Stomach (tissue), 4 donors: ENCODE results near the gene CHST6.

Experiments used
- EP300 ChIP-seq: sonication (generic); formaldehyde crosslinking; IDR thresholded peaks from one replicate; pipeline ENCODE4 v1.6.1; 2017; ENCODE audit warnings: antibody characterized with exemption
- POLR2A ChIP-seq, 4 donors: fragments of 450-650 bp; IDR thresholded peaks; one replicate each; pipeline ENCODE4 v1.6.1; 2016; ENCODE audit warnings: antibody characterized with exemption in 4 of 4, control low read depth in 2 of 4, mild to moderate bottlenecking in 1 of 4, moderate library complexity in 1 of 4
- TF ChIP-seq, protein P1 (sequence below), 7 experiments: fragments of 450-650 bp in 4 of 7; fragments of 200-600 bp in 3 of 7; sonication (generic) in 3 of 7; IDR thresholded peaks; one replicate each; pipeline ENCODE4 v1.5.1; 2016 to 2019; ENCODE audit warnings: antibody characterized with exemption in 7 of 7, control low read depth in 2 of 7, mild to moderate bottlenecking in 1 of 7

DNA sequence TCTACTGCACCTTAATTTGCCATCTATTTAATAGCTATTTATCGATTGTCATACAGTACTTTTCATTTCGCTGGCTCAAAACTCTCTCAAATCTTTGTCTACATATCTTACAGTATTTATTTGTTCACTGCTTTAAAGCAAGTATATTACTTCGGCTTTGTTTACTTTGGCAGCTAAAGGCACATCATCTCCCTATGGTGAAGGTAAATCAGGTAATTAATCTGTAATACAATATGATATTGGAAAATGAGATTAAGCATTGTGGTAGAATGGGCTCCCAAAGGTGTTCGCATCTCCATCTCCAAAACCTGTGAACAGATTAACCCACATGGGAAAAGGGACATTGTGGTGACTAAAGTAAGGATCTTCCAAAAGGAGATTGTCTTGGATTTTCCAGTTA is 37.2 kb downstream of the CHST6 start:
- TF ChIP-seq, protein P1, sequence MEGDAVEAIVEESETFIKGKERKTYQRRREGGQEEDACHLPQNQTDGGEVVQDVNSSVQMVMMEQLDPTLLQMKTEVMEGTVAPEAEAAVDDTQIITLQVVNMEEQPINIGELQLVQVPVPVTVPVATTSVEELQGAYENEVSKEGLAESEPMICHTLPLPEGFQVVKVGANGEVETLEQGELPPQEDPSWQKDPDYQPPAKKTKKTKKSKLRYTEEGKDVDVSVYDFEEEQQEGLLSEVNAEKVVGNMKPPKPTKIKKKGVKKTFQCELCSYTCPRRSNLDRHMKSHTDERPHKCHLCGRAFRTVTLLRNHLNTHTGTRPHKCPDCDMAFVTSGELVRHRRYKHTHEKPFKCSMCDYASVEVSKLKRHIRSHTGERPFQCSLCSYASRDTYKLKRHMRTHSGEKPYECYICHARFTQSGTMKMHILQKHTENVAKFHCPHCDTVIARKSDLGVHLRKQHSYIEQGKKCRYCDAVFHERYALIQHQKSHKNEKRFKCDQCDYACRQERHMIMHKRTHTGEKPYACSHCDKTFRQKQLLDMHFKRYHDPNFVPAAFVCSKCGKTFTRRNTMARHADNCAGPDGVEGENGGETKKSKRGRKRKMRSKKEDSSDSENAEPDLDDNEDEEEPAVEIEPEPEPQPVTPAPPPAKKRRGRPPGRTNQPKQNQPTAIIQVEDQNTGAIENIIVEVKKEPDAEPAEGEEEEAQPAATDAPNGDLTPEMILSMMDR (IDR thresholded peaks at IDR 0.05), result no peak
- TF ChIP-seq EP300 (no peak), POLR2A (IDR thresholded peaks at IDR 0.05) (no peak)
